Measurements from ENCODE around the gene COMMD1. TPM values are rescaled to one million over a fixed set of nuclear protein-coding genes. Genes with fewer than 3 reads are reported as not detected.

The COMMD1 gene
- total RNA-seq, 1 donor from 2014 or later, result 33.0 TPM

DNA sequence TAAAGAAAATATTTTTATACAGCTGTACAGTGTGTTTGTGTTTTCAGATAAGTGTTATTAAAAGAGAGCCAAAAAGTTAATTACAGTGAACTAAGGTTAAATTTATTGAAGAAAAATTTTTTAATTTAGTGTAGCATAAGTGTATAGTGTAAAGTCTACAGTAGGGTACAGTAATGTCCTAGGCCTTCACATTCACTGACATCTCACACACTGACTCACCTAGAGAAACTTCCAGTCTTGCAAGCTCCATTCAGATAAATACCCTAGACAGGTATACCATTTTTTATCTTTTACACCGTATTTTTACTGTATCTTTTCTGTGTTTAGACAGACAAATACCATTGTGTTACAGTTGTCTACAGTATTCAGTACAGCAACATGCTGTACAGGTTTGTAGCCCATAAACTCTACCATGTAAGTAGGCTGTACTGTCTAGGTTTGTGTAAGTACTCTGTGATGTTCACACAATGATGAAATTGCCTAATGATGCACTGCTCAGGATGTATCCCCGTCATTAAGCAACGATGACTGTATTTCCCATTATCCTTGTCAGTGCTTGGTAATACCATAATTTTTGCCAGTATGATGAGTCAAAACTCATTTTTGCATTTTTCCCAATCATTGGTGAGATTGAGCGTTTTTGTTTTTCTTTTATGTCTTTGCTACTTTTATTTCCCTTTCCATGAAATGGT is 242.3 kb downstream of the COMMD1 start:
- no peak for DNase-seq (ENCODE audit: low spot score, unreplicated experiment)
- TF ChIP-seq, protein P1, sequence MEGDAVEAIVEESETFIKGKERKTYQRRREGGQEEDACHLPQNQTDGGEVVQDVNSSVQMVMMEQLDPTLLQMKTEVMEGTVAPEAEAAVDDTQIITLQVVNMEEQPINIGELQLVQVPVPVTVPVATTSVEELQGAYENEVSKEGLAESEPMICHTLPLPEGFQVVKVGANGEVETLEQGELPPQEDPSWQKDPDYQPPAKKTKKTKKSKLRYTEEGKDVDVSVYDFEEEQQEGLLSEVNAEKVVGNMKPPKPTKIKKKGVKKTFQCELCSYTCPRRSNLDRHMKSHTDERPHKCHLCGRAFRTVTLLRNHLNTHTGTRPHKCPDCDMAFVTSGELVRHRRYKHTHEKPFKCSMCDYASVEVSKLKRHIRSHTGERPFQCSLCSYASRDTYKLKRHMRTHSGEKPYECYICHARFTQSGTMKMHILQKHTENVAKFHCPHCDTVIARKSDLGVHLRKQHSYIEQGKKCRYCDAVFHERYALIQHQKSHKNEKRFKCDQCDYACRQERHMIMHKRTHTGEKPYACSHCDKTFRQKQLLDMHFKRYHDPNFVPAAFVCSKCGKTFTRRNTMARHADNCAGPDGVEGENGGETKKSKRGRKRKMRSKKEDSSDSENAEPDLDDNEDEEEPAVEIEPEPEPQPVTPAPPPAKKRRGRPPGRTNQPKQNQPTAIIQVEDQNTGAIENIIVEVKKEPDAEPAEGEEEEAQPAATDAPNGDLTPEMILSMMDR (IDR thresholded peaks at IDR 0.05; ENCODE audit: unreplicated experiment), result no peak
- Mint-ChIP-seq H3K9me3 (ENCODE audit: low read depth) (no peaks in the 10 kb centered on the region), H3K27ac (no peak overlapping the region), H3K36me3 (ENCODE audit: insufficient read depth) (no peaks in the 10 kb centered on the region), H3K4me3 (ENCODE audit: low read depth) (no peak overlapping the region), H3K27me3 (no peaks in the 10 kb centered on the region), H3K4me1 (ENCODE audit: low read depth) (no peaks in the 10 kb centered on the region)

DNA sequence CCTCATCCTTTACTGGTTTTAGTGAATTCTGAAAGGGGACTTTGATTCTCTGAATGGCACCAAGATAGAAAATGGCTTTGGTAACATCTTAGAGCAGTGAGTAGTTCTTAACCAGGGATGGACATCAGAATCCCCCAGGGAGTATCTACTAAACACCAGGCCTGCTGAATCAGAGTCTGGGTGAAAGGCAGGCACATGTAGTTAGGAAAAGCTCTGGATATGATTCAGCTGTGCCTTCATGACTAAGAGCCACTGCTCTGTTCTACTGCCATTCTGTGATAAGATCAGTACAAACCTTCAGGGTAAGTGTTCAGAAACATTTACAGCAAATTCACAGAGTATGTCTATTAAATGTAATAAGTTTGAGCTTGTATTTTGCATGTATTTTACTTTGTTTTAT is 244.2 kb downstream of the COMMD1 start:
- Mint-ChIP-seq H3K4me1 (ENCODE audit: low read depth) (no peaks in the 10 kb centered on the region), H3K4me3 (ENCODE audit: low read depth) (no peak overlapping the region), H3K36me3 (ENCODE audit: insufficient read depth) (no peaks in the 10 kb centered on the region), H3K27me3 (no peaks in the 10 kb centered on the region), H3K27ac (no peak overlapping the region), H3K9me3 (ENCODE audit: low read depth) (peaks cover under 1% of the 10 kb centered on the region)
- TF ChIP-seq, protein P1 (IDR thresholded peaks at IDR 0.05; ENCODE audit: unreplicated experiment), result no peak
- DNase-seq (ENCODE audit: low spot score, unreplicated experiment), result no peak

DNA sequence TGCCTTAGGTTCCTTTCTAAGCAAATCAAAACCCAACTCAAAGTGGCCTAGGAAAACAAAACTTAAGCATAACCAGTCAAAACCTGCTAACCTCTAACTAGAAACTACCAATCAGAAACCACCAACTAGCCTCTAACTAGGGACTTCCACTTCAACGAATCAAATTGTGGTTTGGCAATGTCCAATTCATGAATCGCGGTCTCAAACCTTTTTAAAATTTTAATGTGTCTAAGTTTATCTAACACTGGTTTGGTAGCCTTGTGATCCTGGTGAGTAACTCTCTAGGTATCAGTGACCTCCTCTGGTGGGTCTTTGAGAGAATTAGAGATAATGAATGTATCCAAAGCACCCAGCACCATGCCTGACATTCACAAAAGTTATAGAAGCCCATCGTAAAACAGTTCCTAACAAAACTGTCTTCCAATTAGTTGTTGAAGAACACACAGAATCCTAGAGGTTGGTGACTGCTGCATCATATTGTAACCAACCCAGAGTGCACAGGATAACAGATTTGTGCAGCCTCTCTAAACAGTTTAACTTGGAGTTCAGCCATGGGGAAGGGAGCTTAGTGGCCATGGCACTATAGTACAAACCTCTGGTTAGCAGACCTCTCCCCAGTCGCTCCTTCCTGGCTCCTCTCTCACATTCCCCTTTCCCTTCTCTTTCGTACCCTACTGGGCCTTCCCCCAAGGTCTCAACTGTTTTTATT is 245.3 kb downstream of the COMMD1 start:
- H3K27me3 Mint-ChIP-seq, result no peaks in the 10 kb centered on the region

DNA sequence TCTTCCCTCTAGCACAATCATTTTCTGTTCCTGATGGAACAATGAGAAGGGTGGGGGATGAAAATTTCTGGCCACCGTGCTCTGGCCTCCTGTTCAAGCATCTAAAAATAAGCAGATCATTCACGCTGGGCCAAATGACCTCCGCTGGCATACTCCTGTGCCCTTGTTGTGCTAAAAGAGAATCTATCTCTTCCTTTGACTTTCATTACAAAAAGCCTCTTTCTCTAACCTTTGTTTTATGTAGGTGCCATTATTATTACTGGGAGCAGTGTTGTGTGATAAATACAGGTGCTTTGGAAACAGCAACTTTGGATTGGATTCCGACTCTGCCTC is 245.8 kb downstream of the COMMD1 start:
- Mint-ChIP-seq H3K27ac (peak overlapping the region; percentile 62), H3K36me3 (ENCODE audit: insufficient read depth) (no peaks in the 10 kb centered on the region), H3K9me3 (ENCODE audit: low read depth) (peaks cover 5% of the 10 kb centered on the region), H3K27me3 (no peaks in the 10 kb centered on the region), H3K4me3 (ENCODE audit: low read depth) (no peak overlapping the region), H3K4me1 (ENCODE audit: low read depth) (no peaks in the 10 kb centered on the region)
- TF ChIP-seq, protein P1 (IDR thresholded peaks at IDR 0.05; ENCODE audit: unreplicated experiment), result no peak
- no peak for DNase-seq (ENCODE audit: low spot score, unreplicated experiment)

More for the DNA sequence above, 245.3 kb downstream of the COMMD1 start:
- no peaks in the 10 kb centered on the region for H3K4me1 Mint-ChIP-seq (ENCODE audit: low read depth)
- H3K27ac Mint-ChIP-seq, result peak overlapping the region; percentile 62
- TF ChIP-seq, protein P1 (IDR thresholded peaks at IDR 0.05; ENCODE audit: unreplicated experiment), result no peak
- peaks cover 5% of the 10 kb centered on the region for H3K9me3 Mint-ChIP-seq (ENCODE audit: low read depth)
- no peak for DNase-seq (ENCODE audit: low spot score, unreplicated experiment)
- no peaks in the 10 kb centered on the region for H3K36me3 Mint-ChIP-seq (ENCODE audit: insufficient read depth)
- H3K4me3 Mint-ChIP-seq (ENCODE audit: low read depth), result no peak overlapping the region

DNA sequence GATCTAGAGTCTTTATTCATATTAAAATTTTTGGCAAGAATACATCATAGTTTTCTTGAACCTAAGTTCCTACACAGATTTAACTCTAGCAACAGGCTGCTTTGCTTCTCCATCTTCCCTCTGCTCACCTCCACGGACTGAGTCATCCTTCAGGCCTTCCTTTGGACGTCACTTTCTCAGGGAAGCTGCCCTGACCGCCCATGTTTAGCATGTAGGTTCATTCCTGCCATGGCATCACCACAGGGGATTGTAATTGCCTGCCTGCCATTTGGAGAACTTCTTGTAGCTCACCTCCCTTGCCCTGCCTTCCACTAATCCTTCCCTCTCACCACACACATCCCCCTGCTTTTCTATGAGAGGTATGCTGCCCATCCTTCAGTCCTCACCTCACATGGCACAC is 246.5 kb downstream of the COMMD1 start:
- TF ChIP-seq, protein P1 (IDR thresholded peaks at IDR 0.05; ENCODE audit: unreplicated experiment), result no peak
- no peak overlapping the region for H3K27ac Mint-ChIP-seq
- H3K36me3 Mint-ChIP-seq (ENCODE audit: insufficient read depth), result no peaks in the 10 kb centered on the region
- H3K27me3 Mint-ChIP-seq, result no peaks in the 10 kb centered on the region
- no peak overlapping the region for H3K4me3 Mint-ChIP-seq (ENCODE audit: low read depth)
- DNase-seq (ENCODE audit: low spot score, unreplicated experiment), result no peak
- peaks cover 5% of the 10 kb centered on the region for H3K9me3 Mint-ChIP-seq (ENCODE audit: low read depth)
- H3K4me1 Mint-ChIP-seq (ENCODE audit: low read depth), result no peaks in the 10 kb centered on the region
